Esophagus squamous epithelium (tissue), 5 donors: ENCODE results near the gene TRIP4. TPM values are rescaled to one million over a fixed set of nuclear protein-coding genes. Genes with fewer than 3 reads are reported as not detected.

Source experiments
- DNase-seq: peaks from one replicate; lab custom pipeline; 2025; lab: John Stamatoyannopoulos, UW
- H3K27ac ChIP-seq, 4 donors: fragments of 200-600 bp; sonication (generic); one replicate each; pipeline ENCODE4 v1.5.1; 2016 to 2019; ENCODE audit warnings: mild to moderate bottlenecking in 1 of 4
- H3K27me3 ChIP-seq, 4 donors: fragments of 200-600 bp; sonication (generic); 1 replicate in 3 of 4; 2 replicates in 1 of 4; pipeline versions ENCODE4 v1.5.1 to v1.6.0; 2017 to 2021; ENCODE audit warnings: antibody characterized with exemption in 1 of 4
- H3K36me3 ChIP-seq, 3 donors: fragments of 200-600 bp; sonication (generic); one replicate each; pipeline ENCODE4 v1.5.1; 2016 to 2019
- H3K4me1 ChIP-seq, 3 donors: fragments of 200-600 bp; sonication (generic); one replicate each; pipeline ENCODE4 v1.5.1; 2017 to 2019
- H3K4me3 ChIP-seq, 4 donors: fragments of 200-600 bp; sonication (generic); 1 replicate in 3 of 4; 2 replicates in 1 of 4; pipeline ENCODE4 v1.5.1; 2016 to 2019; ENCODE audit warnings: mild to moderate bottlenecking in 2 of 4, moderate library complexity in 1 of 4
- H3K9me3 ChIP-seq, 3 donors: fragments of 200-600 bp; sonication (generic); one replicate each; pipeline ENCODE4 v1.5.1; 2016 to 2019
- CTCF ChIP-seq, 6 experiments: fragments of 450-650 bp in 4 of 6; fragments of 200-600 bp in 2 of 6; sonication (generic) in 2 of 6; IDR thresholded peaks; one replicate each; pipeline ENCODE4 v1.5.1; 2016 to 2019; ENCODE audit warnings: antibody characterized with exemption in 6 of 6, mild to moderate bottlenecking in 4 of 6, moderate library complexity in 4 of 6
- POLR2A ChIP-seq, 4 donors: fragments of 450-650 bp; IDR thresholded peaks; one replicate each; pipeline ENCODE4 v1.6.1; 2017; ENCODE audit warnings: antibody characterized with exemption in 4 of 4, mild to moderate bottlenecking in 4 of 4, moderate library complexity in 3 of 4
- WGBS, 2 donors: methylation state at CpG; one replicate each; pipeline ENCODE4 v1.1.5; 2018; 5-methylcytosine and 5-hydroxymethylcytosine counted together
- intact Hi-C: fragments of 100-400 bp; cut with DNase I; formaldehyde crosslinking; loops from one replicate; pipeline ENCODE4 v1.15.0; 2022
- total RNA-seq, 4 donors: library from RNA; depleted of rRNA; stranded (reverse); fragments of >200 nt; gene quantifications; one replicate each; pipeline ENCODE4 v1.1.0, GENCODE V29; 2016
- donor health status: DM: yes; HTN: yes; CAD: no.

TRIP4 gene
- total RNA-seq, 4 donors from 2014 or later, result 9.1 to 15.5 (median 12.8) TPM

- WGBS, 2 donors, result 75 to 77% methylated on average over 6 of the region's 6 CpGs
Measured at GRCh38 chr15:64438653-64439447, 51.2 kb downstream of the TRIP4 start.

GRCh38 chr15:64441852-64442251, 54.2 kb downstream of the TRIP4 start:
- no peaks in the 10 kb centered on the region for H3K27me3 ChIP-seq
- 84 to 89% methylated on average over 3 of the region's 3 CpGs for WGBS, 2 donors
- DNase-seq, result no peak
- no peak for TF ChIP-seq CTCF (IDR thresholded peaks at IDR 0.05)
- no peak for TF ChIP-seq POLR2A (IDR thresholded peaks at IDR 0.05)
- intact Hi-C loops, result no loop called here
- peaks cover 0 to 26% (median 0%) of the 10 kb centered on the region in 3 donors for H3K36me3 ChIP-seq
- peaks cover 8 to 26% (median 9%) of the 10 kb centered on the region in 3 donors for H3K4me1 ChIP-seq
- H3K27ac ChIP-seq, result no peak overlapping the region
- H3K9me3 ChIP-seq, result no peaks in the 10 kb centered on the region
- H3K4me3 ChIP-seq, result no peak overlapping the region

More at GRCh38 chr15:64438653-64439447, 51.2 kb downstream of the TRIP4 start:
- intact Hi-C loops, result no loop called here
- Histone ChIP-seq H3K4me1 (peaks cover 7 to 11% (median 8%) of the 10 kb centered on the region in 3 donors), H3K27me3 (no peaks in the 10 kb centered on the region), H3K9me3 (no peaks in the 10 kb centered on the region), H3K36me3 (peaks cover 0 to 16% (median 0%) of the 10 kb centered on the region in 3 donors), H3K4me3 (no peak overlapping the region), H3K27ac (no peak overlapping the region)
- no peak for TF ChIP-seq POLR2A (IDR thresholded peaks at IDR 0.05)
- TF ChIP-seq CTCF (IDR thresholded peaks at IDR 0.05), result no peak
- DNase-seq, result no peak

GRCh38 chr15:64443016-64443415, 55.4 kb downstream of the TRIP4 start:
- H3K36me3 ChIP-seq, result peaks cover 5 to 37% (median 9%) of the 10 kb centered on the region in 3 donors
- DNase-seq, result no peak
- H3K9me3 ChIP-seq, result no peaks in the 10 kb centered on the region
- no peak for TF ChIP-seq CTCF (IDR thresholded peaks at IDR 0.05)
- no peak for TF ChIP-seq POLR2A (IDR thresholded peaks at IDR 0.05)
- no peaks in the 10 kb centered on the region for H3K27me3 ChIP-seq
- intact Hi-C loops, result no loop called here
- H3K4me1 ChIP-seq, result peaks cover 8 to 26% (median 9%) of the 10 kb centered on the region in 3 donors
- 93 to 94% methylated on average over 2 of the region's 2 CpGs for WGBS, 2 donors
- H3K4me3 ChIP-seq, result no peak overlapping the region
- H3K27ac ChIP-seq, result peak overlapping the region; percentile 35 to 77 (median 60)

GRCh38 chr15:64443747-64444621, 56.3 kb downstream of the TRIP4 start:
- no peak for TF ChIP-seq CTCF (IDR thresholded peaks at IDR 0.05)
- TF ChIP-seq POLR2A (IDR thresholded peaks at IDR 0.05), result no peak
- Histone ChIP-seq H3K4me1 (peaks cover 8 to 26% (median 9%) of the 10 kb centered on the region in 3 donors), H3K36me3 (peaks cover 5 to 47% (median 9%) of the 10 kb centered on the region in 3 donors), H3K27ac (peak overlapping the region; percentile 35 to 77 (median 60)), H3K4me3 (no peak overlapping the region), H3K27me3 (no peaks in the 10 kb centered on the region), H3K9me3 (no peaks in the 10 kb centered on the region)
- no peak for DNase-seq
- intact Hi-C loops, result no loop called here
- WGBS, 2 donors, result 48% methylated on average over 3 of the region's 3 CpGs
